HepG2 (cell line): ENCODE data around the gene MRFAP1. TPM values are rescaled to one million over a fixed set of nuclear protein-coding genes. Genes with fewer than 3 reads are reported as not detected.

Source experiments
- AGO1 ChIP-seq: fragments of 200-400 bp; formaldehyde crosslinking; IDR thresholded peaks from 2 replicates; pipeline ENCODE4 v1.6.1; 2017; ENCODE audit warnings: mild to moderate bottlenecking, low read depth, low read length, moderate library complexity; ENCODE audit not compliant: poor library complexity, severe bottlenecking
- ELF3 ChIP-seq: IDR thresholded peaks from 2 replicates; pipeline ENCODE4 v1.6.1; 2016; ENCODE audit warnings: missing genetic modification reagents, missing compliant biosample characterization
- HCFC1 ChIP-seq: fragments of 150-350 bp; IDR thresholded peaks from 2 replicates; pipeline ENCODE4 v1.6.1; 2014; ENCODE audit warnings: low read depth, low read length
- KDM5B ChIP-seq: sonication (generic); formaldehyde crosslinking; IDR thresholded peaks from 2 replicates; pipeline ENCODE4 v1.4.0; 2020; ENCODE audit warnings: missing genetic modification reagents, mild to moderate bottlenecking, borderline replicate concordance
- MAZ ChIP-seq, 2 experiments: sonication (generic) in 1 of 2; formaldehyde crosslinking in 1 of 2; IDR thresholded peaks; 2 replicates each; pipeline versions ENCODE4 v1.5.0 to v1.6.1; 2012 to 2020; ENCODE audit warnings: low read depth in 2 of 2, mild to moderate bottlenecking in 2 of 2, borderline replicate concordance in 1 of 2, improper control_type of control experiment in 1 of 2, low read length in 1 of 2, missing genetic modification reagents in 1 of 2, moderate library complexity in 1 of 2
- PITX1 ChIP-seq: sonication (generic); formaldehyde crosslinking; IDR thresholded peaks from 2 replicates; pipeline ENCODE4 v1.5.1; 2020; ENCODE audit warnings: mild to moderate bottlenecking, missing genetic modification reagents
- PRPF4 ChIP-seq: fragments of 200-400 bp; formaldehyde crosslinking; IDR thresholded peaks from 2 replicates; pipeline ENCODE4 v1.6.1; 2016; ENCODE audit warnings: low read length, low read depth; ENCODE audit not compliant: poor library complexity, severe bottlenecking
- SAP130 ChIP-seq: IDR thresholded peaks from 2 replicates; pipeline ENCODE4 v1.6.1; 2016; ENCODE audit warnings: low read depth
- SMARCC2 ChIP-seq: fragments of 450-650 bp; IDR thresholded peaks from 2 replicates; pipeline ENCODE4 v1.6.1; 2017; ENCODE audit warnings: antibody characterized with exemption, mild to moderate bottlenecking
- SRSF1 ChIP-seq: fragments of 200-400 bp; formaldehyde crosslinking; optimal IDR thresholded peaks from 2 replicates; pipeline ENCODE3; 2017; ENCODE audit warnings: mild to moderate bottlenecking, low read depth, low read length, moderate library complexity
- TBP ChIP-seq: sonication (generic); formaldehyde crosslinking; IDR thresholded peaks from 2 replicates; pipeline ENCODE4 v1.5.0; 2020; ENCODE audit warnings: missing genetic modification reagents
- TBX3 ChIP-seq: fragments of 450-650 bp; IDR thresholded peaks from 2 replicates; pipeline ENCODE4 v1.6.1; 2017; ENCODE audit warnings: antibody characterized with exemption, mild to moderate bottlenecking, inconsistent platforms, borderline replicate concordance
- TOPORS ChIP-seq: sonication (generic); formaldehyde crosslinking; IDR thresholded peaks from 2 replicates; pipeline ENCODE4 v1.8.0; 2023; ENCODE audit warnings: mild to moderate bottlenecking, missing genetic modification reagents
- U2AF2 ChIP-seq: fragments of 200-400 bp; formaldehyde crosslinking; IDR thresholded peaks from 2 replicates; pipeline ENCODE4 v1.6.1; 2017; ENCODE audit warnings: low read depth, mild to moderate bottlenecking, low read length
- ZBTB3 ChIP-seq: sonication (generic); formaldehyde crosslinking; IDR thresholded peaks from 2 replicates; pipeline ENCODE4 v1.4.0; 2020; ENCODE audit warnings: low read depth, mild to moderate bottlenecking, moderate library complexity, missing genetic modification reagents, borderline replicate concordance
- ZNF138 ChIP-seq: sonication (generic); formaldehyde crosslinking; IDR thresholded peaks from 2 replicates; pipeline ENCODE4 v1.5.0; 2020; ENCODE audit warnings: mild to moderate bottlenecking, low read depth, missing genetic modification reagents
- ZNF143 ChIP-seq: sonication (generic); formaldehyde crosslinking; IDR thresholded peaks from 2 replicates; pipeline ENCODE4 v1.4.0; 2020; ENCODE audit warnings: missing genetic modification reagents
- ZNF205 ChIP-seq: IDR thresholded peaks from 2 replicates; pipeline ENCODE4 v1.6.1; 2018; ENCODE audit warnings: missing biosample characterization, missing genetic modification reagents
- ZNF382 ChIP-seq: sonication (generic); formaldehyde crosslinking; IDR thresholded peaks from 2 replicates; pipeline ENCODE4 v1.5.0; 2020; ENCODE audit warnings: missing genetic modification reagents, mild to moderate bottlenecking, borderline replicate concordance
- ZNF615 ChIP-seq: sonication (generic); formaldehyde crosslinking; IDR thresholded peaks from 2 replicates; pipeline ENCODE4 v1.5.0; 2020; ENCODE audit warnings: mild to moderate bottlenecking, missing genetic modification reagents, borderline replicate concordance
- polyA plus RNA-seq, 8 experiments: library from polyadenylated mRNA; depleted of rRNA in 3 of 8; stranded (reverse) in 7 of 8; unstranded in 1 of 8; fragments of >200 nt; fragmentation: Illumina TruSeq in 4 of 8; extraction: Trizol in 4 of 8; gene quantifications; 2 replicates each; pipeline versions ENCODE4 v1.2.1 to v1.2.3, GENCODE V29; 2011 to 2016; ENCODE audit warnings: low read depth in 4 of 8, missing spikeins in 1 of 8, mixed read lengths in 1 of 8; ENCODE audit not compliant: insufficient read depth in 1 of 8
- total RNA-seq, 5 experiments: library from RNA; depleted of rRNA; stranded (reverse); fragments of >200 nt; fragmentation: Illumina TruSeq; extraction: Trizol; gene quantifications; 2 replicates each; pipeline ENCODE4 v1.2.3, GENCODE V29; 2016; ENCODE audit warnings: low read depth in 1 of 5
- TF ChIP-seq, protein P1 (sequence below): IDR thresholded peaks from 2 replicates; pipeline ENCODE4 v1.6.1; 2016; ENCODE audit warnings: control low read depth
- TF ChIP-seq, protein P2 (sequence below): sonication (generic); formaldehyde crosslinking; IDR thresholded peaks from 2 replicates; pipeline ENCODE4 v1.4.0; 2020; ENCODE audit warnings: missing genetic modification reagents
- TF ChIP-seq, protein P3 (sequence below): sonication (generic); formaldehyde crosslinking; IDR thresholded peaks from 2 replicates; pipeline ENCODE4 v1.4.0; 2020; ENCODE audit warnings: low read depth, mild to moderate bottlenecking, missing genetic modification reagents
- TF ChIP-seq, protein P4 (sequence below): sonication (generic); formaldehyde crosslinking; IDR thresholded peaks from 2 replicates; pipeline ENCODE4 v1.5.1; 2020; ENCODE audit warnings: missing genetic modification reagents, mild to moderate bottlenecking, borderline replicate concordance

MRFAP1 gene
- total and polyA plus RNA-seq, 2 of the 13 experiments (the other 11 are each of a cell fraction or from before 2014, with no cell fraction given), result 112 to 158 TPM

DNA sequence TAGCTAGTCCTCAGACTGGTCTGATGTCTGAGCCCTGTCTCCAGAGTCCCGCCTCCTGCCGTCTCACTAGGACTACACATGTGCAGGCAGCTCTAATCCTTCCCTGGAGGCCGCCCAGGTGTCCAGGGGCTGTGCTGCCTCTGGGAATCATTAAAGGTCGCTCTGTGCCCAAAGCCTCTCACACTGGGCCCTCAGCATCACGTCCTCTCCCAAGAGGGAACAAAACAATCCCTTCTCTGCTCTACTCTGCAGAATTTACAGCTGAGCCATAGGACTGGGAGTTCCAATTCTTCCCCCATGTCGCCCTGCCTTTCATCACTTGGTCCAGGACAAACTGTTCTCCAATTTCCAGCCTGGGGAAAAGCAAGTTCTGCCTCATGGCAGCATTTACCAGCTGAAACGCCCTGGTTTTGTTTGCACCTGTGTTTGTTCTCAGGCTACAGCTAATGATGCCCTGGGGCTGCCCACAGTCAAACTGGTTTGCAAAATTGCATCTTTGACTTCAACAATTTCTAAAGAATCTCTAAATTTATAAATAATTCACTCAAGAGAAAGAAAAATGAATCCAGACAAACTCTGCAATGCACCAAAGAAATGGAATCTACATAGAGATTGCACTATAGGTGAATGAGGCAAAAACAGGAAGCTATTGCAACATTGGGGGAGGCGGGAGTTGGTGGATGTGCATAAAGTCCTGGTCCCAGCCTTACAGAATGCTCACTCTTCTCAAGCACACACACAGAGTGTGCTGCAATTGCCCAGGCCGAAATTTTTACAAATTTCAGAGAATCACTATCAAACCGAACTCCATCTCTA lies 7.2 kb upstream of the MRFAP1 start (continued):
- TF ChIP-seq, protein P1, sequence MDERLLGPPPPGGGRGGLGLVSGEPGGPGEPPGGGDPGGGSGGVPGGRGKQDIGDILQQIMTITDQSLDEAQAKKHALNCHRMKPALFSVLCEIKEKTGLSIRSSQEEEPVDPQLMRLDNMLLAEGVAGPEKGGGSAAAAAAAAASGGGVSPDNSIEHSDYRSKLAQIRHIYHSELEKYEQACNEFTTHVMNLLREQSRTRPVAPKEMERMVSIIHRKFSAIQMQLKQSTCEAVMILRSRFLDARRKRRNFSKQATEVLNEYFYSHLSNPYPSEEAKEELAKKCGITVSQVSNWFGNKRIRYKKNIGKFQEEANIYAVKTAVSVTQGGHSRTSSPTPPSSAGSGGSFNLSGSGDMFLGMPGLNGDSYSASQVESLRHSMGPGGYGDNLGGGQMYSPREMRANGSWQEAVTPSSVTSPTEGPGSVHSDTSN (CRISPR knock-in tag), result no peak
- TF ChIP-seq SAP130 (CRISPR knock-in tag) (peak; percentile 69), KDM5B (CRISPR knock-in tag) (0 out of 2 replicates have a peak, but pooled peaks have one; percentile 46), ZNF205 (CRISPR knock-in tag) (no peak), PITX1 (peak; percentile 2; the same call in 1 of the 2 replicates), SRSF1 (no peak), ZNF138 (CRISPR knock-in tag) (no peak), HCFC1 (no peak), PRPF4 (no peak), TOPORS (CRISPR knock-in tag) (no peak), TBX3 (no peak), SMARCC2 (no peak), MAZ (IDR thresholded peaks at IDR 0.05; ENCODE audit: borderline replicate concordance, low read depth, low read length) (no peak), MAZ (CRISPR knock-in tag; IDR thresholded peaks at IDR 0.05; ENCODE audit: low read depth) (peak; percentile 52), ZBTB3 (no peak), ZNF615 (CRISPR knock-in tag) (no peak), ZNF382 (CRISPR knock-in tag) (no peak), ELF3 (CRISPR knock-in tag) (0 out of 2 replicates have a peak, but pooled peaks have one; percentile 62), TBP (CRISPR knock-in tag) (no peak), U2AF2 (no peak), ZNF143 (no peak), AGO1 (no peak)
- TF ChIP-seq, protein P2, sequence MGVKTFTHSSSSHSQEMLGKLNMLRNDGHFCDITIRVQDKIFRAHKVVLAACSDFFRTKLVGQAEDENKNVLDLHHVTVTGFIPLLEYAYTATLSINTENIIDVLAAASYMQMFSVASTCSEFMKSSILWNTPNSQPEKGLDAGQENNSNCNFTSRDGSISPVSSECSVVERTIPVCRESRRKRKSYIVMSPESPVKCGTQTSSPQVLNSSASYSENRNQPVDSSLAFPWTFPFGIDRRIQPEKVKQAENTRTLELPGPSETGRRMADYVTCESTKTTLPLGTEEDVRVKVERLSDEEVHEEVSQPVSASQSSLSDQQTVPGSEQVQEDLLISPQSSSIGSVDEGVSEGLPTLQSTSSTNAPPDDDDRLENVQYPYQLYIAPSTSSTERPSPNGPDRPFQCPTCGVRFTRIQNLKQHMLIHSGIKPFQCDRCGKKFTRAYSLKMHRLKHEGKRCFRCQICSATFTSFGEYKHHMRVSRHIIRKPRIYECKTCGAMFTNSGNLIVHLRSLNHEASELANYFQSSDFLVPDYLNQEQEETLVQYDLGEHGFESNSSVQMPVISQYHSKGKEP (CRISPR knock-in tag), result no peak
- TF ChIP-seq, protein P3, sequence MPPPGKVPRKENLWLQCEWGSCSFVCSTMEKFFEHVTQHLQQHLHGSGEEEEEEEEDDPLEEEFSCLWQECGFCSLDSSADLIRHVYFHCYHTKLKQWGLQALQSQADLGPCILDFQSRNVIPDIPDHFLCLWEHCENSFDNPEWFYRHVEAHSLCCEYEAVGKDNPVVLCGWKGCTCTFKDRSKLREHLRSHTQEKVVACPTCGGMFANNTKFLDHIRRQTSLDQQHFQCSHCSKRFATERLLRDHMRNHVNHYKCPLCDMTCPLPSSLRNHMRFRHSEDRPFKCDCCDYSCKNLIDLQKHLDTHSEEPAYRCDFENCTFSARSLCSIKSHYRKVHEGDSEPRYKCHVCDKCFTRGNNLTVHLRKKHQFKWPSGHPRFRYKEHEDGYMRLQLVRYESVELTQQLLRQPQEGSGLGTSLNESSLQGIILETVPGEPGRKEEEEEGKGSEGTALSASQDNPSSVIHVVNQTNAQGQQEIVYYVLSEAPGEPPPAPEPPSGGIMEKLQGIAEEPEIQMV (CRISPR knock-in tag), result no peak
- TF ChIP-seq, protein P4, sequence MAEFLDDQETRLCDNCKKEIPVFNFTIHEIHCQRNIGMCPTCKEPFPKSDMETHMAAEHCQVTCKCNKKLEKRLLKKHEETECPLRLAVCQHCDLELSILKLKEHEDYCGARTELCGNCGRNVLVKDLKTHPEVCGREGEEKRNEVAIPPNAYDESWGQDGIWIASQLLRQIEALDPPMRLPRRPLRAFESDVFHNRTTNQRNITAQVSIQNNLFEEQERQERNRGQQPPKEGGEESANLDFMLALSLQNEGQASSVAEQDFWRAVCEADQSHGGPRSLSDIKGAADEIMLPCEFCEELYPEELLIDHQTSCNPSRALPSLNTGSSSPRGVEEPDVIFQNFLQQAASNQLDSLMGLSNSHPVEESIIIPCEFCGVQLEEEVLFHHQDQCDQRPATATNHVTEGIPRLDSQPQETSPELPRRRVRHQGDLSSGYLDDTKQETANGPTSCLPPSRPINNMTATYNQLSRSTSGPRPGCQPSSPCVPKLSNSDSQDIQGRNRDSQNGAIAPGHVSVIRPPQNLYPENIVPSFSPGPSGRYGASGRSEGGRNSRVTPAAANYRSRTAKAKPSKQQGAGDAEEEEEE (CRISPR knock-in tag), result no peak
